Pancreas (tissue), 10 donors: ENCODE measurements around the gene WIPF3. TPM values are rescaled to one million over a fixed set of nuclear protein-coding genes. Genes with fewer than 3 reads are reported as not detected.

ENCODE experiments used
- ATAC-seq, 4 donors: fragments of 200-7000 bp; cut with Tn5 transposase; one replicate each; pipeline versions ENCODE4 v1.8.0 to v1.9.1; 2020; ENCODE audit warnings: mild to moderate bottlenecking in 4 of 4, moderate library complexity in 4 of 4
- DNase-seq, 6 donors: peaks; one replicate each; pipeline ENCODE4 v3.0.0-alpha.2; 2020
- FAIRE-seq: peaks from 2 replicates; lab custom pipeline; 2012; peaks lifted over from hg19 to GRCh38; lab: Jason Lieb, UNC
- H3K27ac ChIP-seq, 4 donors: fragments of 200-600 bp; sonication (generic); 1 replicate in 3 of 4; 2 replicates in 1 of 4; pipeline versions ENCODE4 v1.5.0 to v1.8.0; 2020
- H3K27me3 ChIP-seq, 4 donors: fragments of 200-600 bp; one replicate each; pipeline ENCODE4 v1.8.0; 2021
- H3K36me3 ChIP-seq, 3 donors: fragments of 200-600 bp; sonication (generic) in 1 of 3; one replicate each; pipeline versions ENCODE4 v1.5.0 to v1.8.0; 2020 to 2021
- H3K4me1 ChIP-seq, 3 donors: fragments of 200-600 bp; one replicate each; pipeline ENCODE4 v1.8.0; 2021
- H3K4me3 ChIP-seq, 4 donors: fragments of 200-600 bp; sonication (generic) in 2 of 4; one replicate each; pipeline versions ENCODE4 v1.5.0 to v1.8.0; 2020 to 2021
- H3K9me3 ChIP-seq, 4 donors: fragments of 200-600 bp; one replicate each; pipeline ENCODE4 v1.8.0; 2021
- CTCF ChIP-seq, 4 donors: fragments of 200-600 bp; sonication (generic) in 3 of 4; IDR thresholded peaks; one replicate each; pipeline versions ENCODE4 v1.5.0 to v1.8.0; 2021; ENCODE audit warnings: antibody characterized with exemption in 4 of 4
- WGBS, 2 donors: extraction: QIAGEN DNeasy Blood & Tissue Kit; methylation state at CpG; one replicate each; pipeline ENCODE4 v1.1.7; 2013; 5-methylcytosine and 5-hydroxymethylcytosine counted together
- intact Hi-C, 3 donors: fragments of 100-400 bp; cut with DNase I; formaldehyde crosslinking; loops; one replicate each; pipeline versions ENCODE4 v1.11.1 to v1.14.2; 2022
- polyA plus RNA-seq, 2 donors: library from polyadenylated mRNA; stranded (reverse); fragments of 200-250 nt; gene quantifications; one replicate each; pipeline ENCODE4 v1.2.3, GENCODE V29; 2013
- total RNA-seq, 6 donors: library from RNA; stranded (reverse); fragmentation: NEBNext Ultra II Directional in 4 of 6; extraction: Animal tissue kit (Norgen Biotek cat#: 25700) in 4 of 6; gene quantifications; one replicate each; pipeline versions ENCODE4 v1.2.1 to v1.2.4, GENCODE V29; 2021 to 2023
- donor health status: healthy with polysubstance abuse.
- donor health status: DM: no; HTN: no; CAD: no; lungs with moderate emphysema.
- donor health status: DM: no; HTN: no; CAD: no.
- donor health status: control.
- donor health status: control.
- donor health status: Bipolar disorder and iron deficiency.
- donor health status: DM: yes; HTN: yes; CAD: no.
- donor health status: DM: no; HTN: no; CAD: no.
- donor health status: DM: no; HTN: no; CAD: no.
- donor health status: DM: yes; HTN: yes; CAD: no.

WIPF3 gene
- total and polyA plus RNA-seq, 8 donors: 0.98 to 4.6 (median 1.6) TPM

DNA sequence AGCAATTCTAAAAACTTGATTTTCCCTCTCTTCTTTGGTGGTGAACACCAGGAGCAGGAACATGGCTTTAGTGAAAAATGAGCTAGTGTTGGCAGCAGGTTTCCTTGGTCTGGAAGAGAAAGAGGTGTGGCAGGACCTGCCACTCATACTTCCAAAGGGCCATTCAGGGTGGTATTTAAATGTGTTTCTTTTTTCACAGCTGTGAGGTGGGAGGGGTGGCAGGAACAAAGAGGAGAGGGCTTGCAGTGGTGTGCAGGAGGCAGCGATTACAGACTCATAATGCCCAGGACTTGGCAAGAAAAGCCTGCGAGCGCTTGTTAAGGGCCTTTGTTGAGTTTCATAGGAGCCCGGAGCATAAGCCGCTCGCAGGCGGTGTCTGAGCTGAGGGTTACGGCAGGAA, 36.8 kb downstream of the WIPF3 start:
- peak overlapping the region in 1 of 4 donors; percentile 11 for H3K27ac ChIP-seq

DNA sequence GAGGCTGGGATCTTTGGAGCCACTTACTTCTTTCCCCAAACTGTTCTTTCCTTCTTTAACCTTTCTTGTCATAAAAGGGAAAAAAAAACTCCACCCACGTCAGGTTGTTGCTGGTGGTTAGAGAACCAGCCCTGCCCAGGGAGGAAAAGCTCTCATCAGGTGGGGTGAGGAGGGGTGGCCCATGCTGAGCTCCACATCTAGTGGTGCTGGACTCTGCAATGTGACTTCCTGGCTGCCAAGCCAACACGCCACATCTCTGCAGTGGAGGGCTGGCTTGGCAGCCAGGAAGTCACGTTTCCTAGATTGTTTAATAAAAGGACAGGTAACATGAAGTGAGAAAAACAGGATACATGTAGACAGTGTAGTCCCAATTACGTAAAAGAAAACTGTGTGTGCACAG, 37.4 kb downstream of the WIPF3 start:
- Histone ChIP-seq H3K9me3 (no peaks in the 10 kb centered on the region), H3K4me1 (no peaks in the 10 kb centered on the region), H3K27me3 (no peaks in the 10 kb centered on the region), H3K27ac (peak overlapping the region in 1 of 4 donors; percentile 11), H3K4me3 (no peak overlapping the region), H3K36me3 (no peaks in the 10 kb centered on the region)
- TF ChIP-seq CTCF (IDR thresholded peaks at IDR 0.05): no peak
- WGBS, 2 donors: 58 to 62% methylated on average over 4 of the region's 4 CpGs
- ATAC-seq (peak; percentile 43 to 81 (median 78)), DNase-seq (no peak), FAIRE-seq (no peak)
- intact Hi-C loops: no loop called here

More for the DNA sequence above, 36.8 kb downstream of the WIPF3 start:
- Histone ChIP-seq H3K36me3 (no peaks in the 10 kb centered on the region), H3K4me3 (no peak overlapping the region), H3K27me3 (no peaks in the 10 kb centered on the region), H3K9me3 (no peaks in the 10 kb centered on the region), H3K4me1 (no peaks in the 10 kb centered on the region)
- no peak for TF ChIP-seq CTCF (IDR thresholded peaks at IDR 0.05)
- intact Hi-C loops: no loop called here
- FAIRE-seq (no peak), ATAC-seq (peak in 2 of 4 donors; percentile 30 to 73), DNase-seq (no peak)
- 75 to 77% methylated on average over 8 of the region's 8 CpGs for WGBS, 2 donors

DNA sequence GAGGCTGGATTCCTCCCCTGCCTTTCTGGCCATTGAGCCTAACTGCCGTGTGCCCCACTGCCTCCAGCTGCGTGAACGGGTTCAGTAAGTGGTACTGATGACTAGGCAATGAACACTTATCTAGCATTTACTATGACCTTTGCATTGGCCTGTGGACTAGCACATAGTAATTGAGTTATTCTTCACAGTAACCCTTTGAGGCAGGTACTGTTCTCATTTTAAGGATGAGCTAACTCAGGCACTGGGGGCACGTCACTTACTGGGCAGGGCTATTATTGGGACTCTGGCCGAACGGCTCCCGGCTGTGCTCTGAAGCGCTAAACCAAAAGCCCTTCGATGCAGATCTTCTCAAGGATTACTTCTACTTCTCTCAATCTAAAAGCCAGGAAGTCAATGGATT, 38.3 kb downstream of the WIPF3 start:
- Histone ChIP-seq H3K27ac (no peak overlapping the region), H3K4me3 (no peak overlapping the region), H3K27me3 (no peaks in the 10 kb centered on the region), H3K36me3 (no peaks in the 10 kb centered on the region), H3K9me3 (no peaks in the 10 kb centered on the region), H3K4me1 (no peaks in the 10 kb centered on the region)
- ATAC-seq (no peak), FAIRE-seq (no peak), DNase-seq (no peak)
- no peak for TF ChIP-seq CTCF (IDR thresholded peaks at IDR 0.05)
- intact Hi-C loops: no loop called here
- 96 to 97% methylated on average over 9 of the region's 9 CpGs for WGBS, 2 donors

GRCh38 chr7:29847496-29847895, 41.2 kb downstream of the WIPF3 start:
- peaks cover 0 to 5% (median 4%) of the 10 kb centered on the region in 3 donors for H3K4me1 ChIP-seq
- DNase-seq (no peak), FAIRE-seq (no peak), ATAC-seq (no peak)
- intact Hi-C loops: no loop called here
- H3K27me3 ChIP-seq: no peaks in the 10 kb centered on the region
- H3K4me3 ChIP-seq: no peak overlapping the region
- no peaks in the 10 kb centered on the region for H3K36me3 ChIP-seq
- H3K27ac ChIP-seq: no peak overlapping the region
- H3K9me3 ChIP-seq: no peaks in the 10 kb centered on the region
- TF ChIP-seq CTCF (IDR thresholded peaks at IDR 0.05): no peak
- 94 to 97% methylated on average over 6 of the region's 6 CpGs for WGBS, 2 donors

DNA sequence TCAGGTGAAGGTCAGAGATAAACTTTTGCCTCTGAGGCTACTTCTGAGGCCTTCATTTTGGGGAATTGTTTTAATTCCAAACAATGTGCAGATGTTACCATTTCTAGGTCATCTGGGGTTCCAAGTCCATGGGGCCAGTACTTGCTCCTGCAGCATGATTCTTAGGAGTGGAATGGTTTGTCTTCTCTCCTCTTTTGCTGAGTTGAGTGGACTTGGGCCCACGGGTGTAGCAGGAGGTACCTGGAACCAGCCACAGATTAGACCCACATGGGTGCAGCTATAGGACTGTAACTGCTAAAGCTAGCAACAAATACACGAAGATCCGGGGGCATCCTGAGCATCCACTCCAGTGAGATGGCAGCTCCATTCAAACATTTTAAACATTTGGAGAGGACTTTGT, 41.6 kb downstream of the WIPF3 start:
- no peak for TF ChIP-seq CTCF (IDR thresholded peaks at IDR 0.05)
- no peak for FAIRE-seq

More for the DNA sequence above, 41.6 kb downstream of the WIPF3 start:
- Histone ChIP-seq H3K9me3 (no peaks in the 10 kb centered on the region), H3K4me1 (peaks cover 0 to 7% (median 5%) of the 10 kb centered on the region in 3 donors), H3K27me3 (no peaks in the 10 kb centered on the region), H3K4me3 (no peak overlapping the region), H3K36me3 (no peaks in the 10 kb centered on the region), H3K27ac (no peak overlapping the region)
- intact Hi-C loops: no loop called here
- WGBS, 2 donors: 82 to 84% methylated on average over 3 of the region's 3 CpGs
- no peak for ATAC-seq
- DNase-seq: no peak
